Heart right ventricle (tissue), 16 donors: Measurements from ENCODE around the gene RSPRY1. TPM values are rescaled to one million over a fixed set of nuclear protein-coding genes. Genes with fewer than 3 reads are reported as not detected.

ENCODE experiments used
- ATAC-seq, 8 donors: fragments of 200-7000 bp; cut with Tn5 transposase; one replicate each; pipeline ENCODE4 v1.9.1; 2020; ENCODE audit warnings: mild to moderate bottlenecking in 8 of 8, moderate library complexity in 8 of 8, moderate number of reproducible peaks in 1 of 8
- DNase-seq, 2 donors: peaks; one replicate each; pipeline ENCODE4 v3.0.0-alpha.2; 2020
- H3K27ac ChIP-seq, 10 donors: fragments of 200-600 bp; sonication (generic) in 2 of 10; one replicate each; pipeline versions ENCODE4 v1.5.0 to v1.8.0; 2020 to 2022; ENCODE audit warnings: mild to moderate bottlenecking in 3 of 10
- H3K27me3 ChIP-seq, 7 donors: fragments of 200-600 bp; one replicate each; pipeline ENCODE4 v1.8.0; 2021 to 2022; ENCODE audit warnings: mild to moderate bottlenecking in 2 of 7
- H3K36me3 ChIP-seq, 9 donors: fragments of 200-600 bp; sonication (generic) in 1 of 9; one replicate each; pipeline versions ENCODE4 v1.5.0 to v1.8.0; 2020 to 2022; ENCODE audit warnings: mild to moderate bottlenecking in 2 of 9
- H3K4me1 ChIP-seq, 9 donors: fragments of 200-600 bp; sonication (generic) in 1 of 9; one replicate each; pipeline versions ENCODE4 v1.5.0 to v1.8.0; 2020 to 2022; ENCODE audit warnings: mild to moderate bottlenecking in 4 of 9
- H3K4me3 ChIP-seq, 10 donors: fragments of 200-600 bp; sonication (generic) in 2 of 10; one replicate each; pipeline versions ENCODE4 v1.5.0 to v1.8.0; 2020 to 2022; ENCODE audit warnings: mild to moderate bottlenecking in 7 of 10, moderate library complexity in 2 of 10
- H3K9me3 ChIP-seq, 11 donors: fragments of 200-600 bp in 10 of 11; sonication (generic) in 2 of 11; one replicate each; pipeline versions ENCODE4 v1.5.0 to v1.8.0; 2013 to 2022; ENCODE audit warnings: mild to moderate bottlenecking in 2 of 11, control low read depth in 1 of 11, moderate library complexity in 1 of 11
- WGBS, 2 donors: extraction: QIAGEN DNeasy Blood & Tissue Kit; methylation state at CpG; one replicate each; pipeline ENCODE4 v1.1.7; 2013; ENCODE audit warnings: inconsistent platforms in 1 of 2; 5-methylcytosine and 5-hydroxymethylcytosine counted together
- intact Hi-C, 10 donors: fragments of 100-400 bp; cut with DNase I; formaldehyde crosslinking; loops; one replicate each; pipeline versions ENCODE4 v1.11.1 to v1.14.2; 2022
- polyA plus RNA-seq, 2 donors: library from polyadenylated mRNA; stranded (reverse); fragments of 200-250 nt; gene quantifications; one replicate each; pipeline ENCODE4 v1.2.3, GENCODE V29; 2013
- total RNA-seq, 10 donors: library from RNA; stranded (reverse); fragmentation: NEBNext Ultra II Directional in 3 of 10; extraction: Animal tissue kit (Norgen Biotek cat#: 25700) in 3 of 10; gene quantifications; one replicate each; pipeline versions ENCODE4 v1.2.1 to v1.2.4, GENCODE V29; 2021 to 2023
- TF ChIP-seq, protein P1 (sequence below), 9 donors: fragments of 200-600 bp; sonication (generic) in 2 of 9; IDR thresholded peaks; one replicate each; pipeline versions ENCODE4 v1.5.0 to v1.8.0; 2021 to 2022; ENCODE audit warnings: antibody characterized with exemption in 9 of 9, mild to moderate bottlenecking in 5 of 9, moderate library complexity in 1 of 9
- donor health status: Arrhythmogenic right ventricular cardiomyopathy.
- donor health status: ischemic (EF 13 %, LVEDD 7.1; RV severe dilation, severe dysfunction).
- donor health status: healthy with polysubstance abuse.
- donor health status: DM: no; HTN: yes; CAD: no.
- donor health status: DM: no; HTN: no; CAD: no.
- donor health status: ischemic (EF 25% LVEDD 6.9; RV normal size, moderate dysfunction).
- donor health status: ischemic (EF 25% LVEDD 5.7; RV mildly dilated, moderate dysfunction).
- donor health status: healthy.
- donor health status: DM: yes; HTN: yes; CAD: no.
- donor health status: Ischemic cardiomyopathy.
- donor health status: ischemic (EF 35%, LVEDD 5.7; RV mildly dilated, moderate dysfunction).
- donor health status: nonischemic (EF 11% LVEDD 7.7; RV severe dilation, severe dysfunction).
- donor health status: DM: yes; HTN: yes; CAD: no.
- donor health status: PGD.
- donor health status: ischemic (EF 29% LVEDD 5.4; RV normal size, mild dysfunction).
- donor health status: nonischemic (EF 23%, LVEDD 6.1; RV moderate dilation, normal function).

RSPRY1 gene
- total and polyA plus RNA-seq, 12 donors = 6.9 to 21.4 (median 16.9) TPM

DNA sequence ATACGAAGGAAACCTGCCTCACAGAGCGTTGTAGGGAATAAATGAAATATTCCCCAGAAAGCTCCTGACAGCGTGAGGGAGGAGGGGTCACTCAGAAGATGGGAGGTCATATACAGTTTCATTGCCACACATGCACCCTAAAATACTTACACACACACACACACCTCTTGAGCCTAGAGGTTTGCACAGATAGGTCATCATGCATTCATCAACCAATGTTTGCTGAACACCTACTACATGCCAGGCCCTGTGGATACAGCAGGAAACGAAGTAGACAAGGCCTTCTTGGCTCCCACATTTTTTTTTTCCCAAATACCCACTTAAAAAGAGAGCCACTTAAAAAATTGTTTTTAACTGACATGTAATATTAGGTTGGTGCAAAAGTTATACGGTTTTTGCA, 99.2 kb downstream of the RSPRY1 start:
- no peak for ATAC-seq
- Histone ChIP-seq H3K27ac (no peak overlapping the region), H3K4me1 (peaks cover 3 to 16% (median 13%) of the 10 kb centered on the region in 9 donors), H3K9me3 (no peaks in the 10 kb centered on the region), H3K27me3 (peaks cover 0 to 34% (median 17%) of the 10 kb centered on the region in 7 donors), H3K4me3 (no peak overlapping the region), H3K36me3 (no peaks in the 10 kb centered on the region)
- DNase-seq = no peak
- TF ChIP-seq, protein P1, sequence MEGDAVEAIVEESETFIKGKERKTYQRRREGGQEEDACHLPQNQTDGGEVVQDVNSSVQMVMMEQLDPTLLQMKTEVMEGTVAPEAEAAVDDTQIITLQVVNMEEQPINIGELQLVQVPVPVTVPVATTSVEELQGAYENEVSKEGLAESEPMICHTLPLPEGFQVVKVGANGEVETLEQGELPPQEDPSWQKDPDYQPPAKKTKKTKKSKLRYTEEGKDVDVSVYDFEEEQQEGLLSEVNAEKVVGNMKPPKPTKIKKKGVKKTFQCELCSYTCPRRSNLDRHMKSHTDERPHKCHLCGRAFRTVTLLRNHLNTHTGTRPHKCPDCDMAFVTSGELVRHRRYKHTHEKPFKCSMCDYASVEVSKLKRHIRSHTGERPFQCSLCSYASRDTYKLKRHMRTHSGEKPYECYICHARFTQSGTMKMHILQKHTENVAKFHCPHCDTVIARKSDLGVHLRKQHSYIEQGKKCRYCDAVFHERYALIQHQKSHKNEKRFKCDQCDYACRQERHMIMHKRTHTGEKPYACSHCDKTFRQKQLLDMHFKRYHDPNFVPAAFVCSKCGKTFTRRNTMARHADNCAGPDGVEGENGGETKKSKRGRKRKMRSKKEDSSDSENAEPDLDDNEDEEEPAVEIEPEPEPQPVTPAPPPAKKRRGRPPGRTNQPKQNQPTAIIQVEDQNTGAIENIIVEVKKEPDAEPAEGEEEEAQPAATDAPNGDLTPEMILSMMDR (IDR thresholded peaks at IDR 0.05) = no peak
- intact Hi-C loops = loop anchor here in 1 of 10 donors (10.0 kb wide), 1 partner anchor 201 kb away; no protein-coding TSS in a partner anchor
- WGBS, 2 donors = 78 to 80% methylated on average over 5 of the region's 5 CpGs

DNA sequence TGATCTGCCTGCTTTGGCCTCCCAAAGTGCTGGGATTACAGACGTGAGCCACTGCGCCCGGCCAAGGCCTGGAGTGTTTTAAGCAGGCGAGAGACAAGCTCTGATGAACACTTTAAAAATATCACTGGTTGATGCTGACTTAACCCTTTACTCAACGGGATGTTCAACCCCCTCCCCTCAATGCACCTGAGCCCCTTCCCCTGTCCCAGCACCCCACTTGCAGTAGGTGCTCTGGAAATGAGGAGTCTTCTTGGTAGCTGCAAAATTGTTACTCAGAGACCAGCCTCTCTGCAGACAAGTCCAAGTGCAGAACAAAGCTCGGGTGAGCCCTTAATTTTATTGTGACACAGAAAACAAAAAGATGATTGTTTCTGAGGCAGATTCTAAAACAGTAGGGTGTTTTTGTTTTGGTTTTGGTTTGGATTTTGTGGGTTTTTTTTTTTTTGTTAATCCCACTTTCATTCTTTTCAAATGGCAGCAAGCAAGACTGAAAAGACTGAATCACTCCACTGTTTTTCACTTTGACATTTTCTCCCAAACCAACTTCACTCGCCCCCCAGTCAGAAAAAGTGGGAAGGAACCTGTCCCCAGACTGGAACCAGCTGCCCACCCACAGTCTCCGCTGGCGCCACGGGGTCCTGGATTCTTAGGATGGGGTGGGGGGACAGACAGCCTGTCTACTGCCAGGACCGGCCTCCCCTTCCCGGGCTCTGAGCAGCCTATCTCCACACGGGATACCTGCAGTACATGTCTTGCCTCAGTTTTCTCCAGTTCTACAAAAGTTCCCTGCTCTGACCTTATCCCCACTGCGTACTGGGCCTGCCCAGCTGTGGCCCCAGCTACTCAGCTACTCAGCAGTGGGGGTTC, 103.5 kb downstream of the RSPRY1 start:
- Histone ChIP-seq H3K9me3 (no peaks in the 10 kb centered on the region), H3K36me3 (no peaks in the 10 kb centered on the region), H3K4me1 (peaks cover 0 to 7% (median 3%) of the 10 kb centered on the region in 9 donors), H3K27me3 (peaks cover 0 to 15% (median 3%) of the 10 kb centered on the region in 7 donors), H3K27ac (no peak overlapping the region), H3K4me3 (no peak overlapping the region)
- TF ChIP-seq, protein P1 (IDR thresholded peaks at IDR 0.05) = no peak
- peak in 1 of 8 donors; percentile 33 for ATAC-seq
- DNase-seq = no peak
- whole genome bisulfite sequencing, 2 donors = 63 to 69% methylated on average over 14 of the region's 14 CpGs
- intact Hi-C loops = loop anchor here in 3 of 10 donors (5.0 to 10.0 kb wide), 3 partner anchors 45 to 212 kb away; partner anchors contain the start of gene ARL2BP (in 1 of the 3)

Other genes starting within 250 kb of the RSPRY1 start
- gene CETP, start 224.4 kb upstream of the RSPRY1 start, total RNA-seq = 1 to 10 TPM in 1 of 10 donors, under 1 TPM in 6, not detected in 3; 0.17 to 2.1 (median 0.31) TPM
- gene CETP, start 224.4 kb upstream of the RSPRY1 start, polyA plus RNA-seq = under 1 TPM; 0.15 to 0.32 TPM
- 10 to 100 TPM in 8 of 10 donors, 1 to 10 TPM in 2; 7.5 to 49.6 (median 13.5) TPM for gene NLRC5, start 196.8 kb upstream of the RSPRY1 start, total RNA-seq
- 10 to 100 TPM in 1 of 2 donors, 1 to 10 TPM in 1; 6.2 to 26.0 TPM for gene NLRC5, start 196.8 kb upstream of the RSPRY1 start, polyA plus RNA-seq
- gene CPNE2, start 93.7 kb upstream of the RSPRY1 start, total RNA-seq = 10 to 100 TPM in 6 of 10 donors, 1 to 10 TPM in 4; 6.5 to 18.0 (median 10.7) TPM
- gene CPNE2, start 93.7 kb upstream of the RSPRY1 start, polyA plus RNA-seq = 10 to 100 TPM; 23.5 to 32.1 TPM
- 10 to 100 TPM; 49.6 to 66.8 (median 62.5) TPM for gene PSME3IP1, start 290 bp upstream of the RSPRY1 start, total RNA-seq
- gene PSME3IP1, start 290 bp upstream of the RSPRY1 start, polyA plus RNA-seq = 10 to 100 TPM; 50.4 to 60.7 TPM
- 10 to 100 TPM; 39.9 to 53.9 (median 45.9) TPM for gene ARL2BP, start 58.9 kb downstream of the RSPRY1 start, total RNA-seq
- 10 to 100 TPM; 33.4 to 57.9 TPM for gene ARL2BP, start 58.9 kb downstream of the RSPRY1 start, polyA plus RNA-seq
- gene PLLP, start 98.3 kb downstream of the RSPRY1 start, total RNA-seq = 1 to 10 TPM; 1.7 to 4.0 (median 2.2) TPM
- 10 to 100 TPM in 1 of 2 donors, 1 to 10 TPM in 1; 7.0 to 10.6 TPM for gene PLLP, start 98.3 kb downstream of the RSPRY1 start, polyA plus RNA-seq
- gene CCL22, start 172.5 kb downstream of the RSPRY1 start, total RNA-seq = under 1 TPM in 1 of 10 donors, not detected in 9; 0.60 TPM
- gene CCL22, start 172.5 kb downstream of the RSPRY1 start, polyA plus RNA-seq = under 1 TPM in 1 of 2 donors, not detected in 1; 0.07 TPM
- gene CX3CL1, start 186.2 kb downstream of the RSPRY1 start, total RNA-seq = 10 to 100 TPM in 9 of 10 donors, 1 to 10 TPM in 1; 7.8 to 46.3 (median 14.5) TPM
- gene CX3CL1, start 186.2 kb downstream of the RSPRY1 start, polyA plus RNA-seq = 10 to 100 TPM; 15.1 to 19.0 TPM
- 1 to 10 TPM in 1 of 10 donors, not detected in 9; 1.0 TPM for gene CCL17, start 218.4 kb downstream of the RSPRY1 start, total RNA-seq
- under 1 TPM in 1 of 2 donors, not detected in 1; 0.35 TPM for gene CCL17, start 218.4 kb downstream of the RSPRY1 start, polyA plus RNA-seq